NCI-H524 (cell line): ENCODE results near the gene AFDN.
A peak's percentile ranks its signal among the peaks of the same experiment; 100 is the strongest.

Experiments
- DNase-seq, 2 experiments: peaks; one replicate each; lab custom pipeline; 2025; lab: John Stamatoyannopoulos, UW

AFDN gene

GRCh38 chr6:167843023-167843422 lies 16.3 kb downstream of the AFDN start:
- no peak for DNase-seq

GRCh38 chr6:167845856-167846255 lies 19.1 kb downstream of the AFDN start:
- DNase-seq: peak; percentile 91 to 98

GRCh38 chr6:167846997-167847606 lies 20.4 kb downstream of the AFDN start:
- DNase-seq: no peak

- no peak for DNase-seq
These were observed 21.2 kb downstream of the AFDN start for GRCh38 chr6:167847936-167848335.

- no peak for DNase-seq
These were observed 22.1 kb downstream of the AFDN start for GRCh38 chr6:167848783-167849182.

- no peak for DNase-seq
These were observed 23.2 kb downstream of the AFDN start for GRCh38 chr6:167849846-167850459.

- no peak for DNase-seq
These were observed 24.1 kb downstream of the AFDN start for GRCh38 chr6:167850782-167851181.

- peak; percentile 52 to 74 for DNase-seq
These were observed 24.8 kb downstream of the AFDN start for GRCh38 chr6:167851370-167851952.

- no peak for DNase-seq
These were observed 29.2 kb downstream of the AFDN start for GRCh38 chr6:167855825-167856425.

GRCh38 chr6:167856474-167856873 lies 29.8 kb downstream of the AFDN start:
- no peak for DNase-seq

- no peak for DNase-seq
These were observed 30.4 kb downstream of the AFDN start for GRCh38 chr6:167856999-167857660.

- no peak for DNase-seq
These were observed 31.4 kb downstream of the AFDN start for GRCh38 chr6:167858086-167858591.

- DNase-seq: no peak
These were observed 32.3 kb downstream of the AFDN start for GRCh38 chr6:167858842-167859664.

GRCh38 chr6:167860550-167861226 lies 34.0 kb downstream of the AFDN start:
- DNase-seq: no peak

GRCh38 chr6:167861424-167861823 lies 34.7 kb downstream of the AFDN start:
- no peak for DNase-seq

- DNase-seq: no peak
These were observed 37.2 kb downstream of the AFDN start for GRCh38 chr6:167863897-167864296.

GRCh38 chr6:167866642-167867041 lies 39.9 kb downstream of the AFDN start:
- DNase-seq: no peak

GRCh38 chr6:167870321-167870720 lies 43.6 kb downstream of the AFDN start:
- DNase-seq: no peak

GRCh38 chr6:167872538-167873210 lies 46.0 kb downstream of the AFDN start:
- DNase-seq: no peak

GRCh38 chr6:167877994-167878779 lies 51.5 kb downstream of the AFDN start:
- DNase-seq: no peak
